Measurements from ENCODE around the gene DIP2C. TPM values are rescaled to one million over a fixed set of nuclear protein-coding genes. Genes with fewer than 3 reads are reported as not detected.

The DIP2C gene
- total RNA-seq, 2 donors from 2014 or later: 9.6 to 11.9 TPM

DNA sequence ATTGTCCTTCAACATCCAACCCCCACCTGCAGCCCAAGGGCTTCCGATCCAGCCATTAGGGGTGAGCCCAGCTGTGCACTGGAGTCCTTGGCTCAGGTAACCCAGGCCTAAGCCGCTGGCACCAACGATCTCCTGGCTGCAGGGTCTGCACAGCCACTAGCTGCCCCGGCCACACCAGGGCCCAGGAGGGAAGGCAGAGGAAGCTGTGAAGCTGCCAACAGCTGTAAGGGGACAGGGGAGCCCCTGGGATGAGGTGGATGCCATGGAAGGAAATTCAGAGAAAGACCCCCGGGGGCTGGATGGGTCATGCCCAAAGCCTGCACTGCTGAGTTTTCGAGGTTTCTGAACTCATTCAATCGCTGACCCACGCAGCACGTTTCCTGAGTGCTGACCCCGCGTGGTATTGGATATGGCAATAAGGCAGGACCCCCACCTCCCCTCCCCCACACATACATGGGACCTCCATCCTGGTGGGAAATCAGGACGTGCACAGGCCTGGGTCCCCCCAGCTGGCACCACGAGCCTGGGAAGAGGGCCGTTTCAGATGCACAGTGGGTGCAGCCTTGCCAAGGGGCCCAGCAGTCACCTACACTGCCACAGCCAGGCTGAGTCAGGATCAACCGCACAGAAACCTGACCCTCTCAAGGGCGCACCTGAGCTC lies 170.3 kb downstream of the DIP2C start:
- H3K27me3 ChIP-seq: no peaks in the 10 kb centered on the region
- no peak overlapping the region for H3K4me3 ChIP-seq
- 97 to 100% methylated on average over 4 to 15 of the region's 16 CpGs for WGBS, 2 donors
- TF ChIP-seq POLR2A (IDR thresholded peaks at IDR 0.05): no peak
- TF ChIP-seq, protein P1, sequence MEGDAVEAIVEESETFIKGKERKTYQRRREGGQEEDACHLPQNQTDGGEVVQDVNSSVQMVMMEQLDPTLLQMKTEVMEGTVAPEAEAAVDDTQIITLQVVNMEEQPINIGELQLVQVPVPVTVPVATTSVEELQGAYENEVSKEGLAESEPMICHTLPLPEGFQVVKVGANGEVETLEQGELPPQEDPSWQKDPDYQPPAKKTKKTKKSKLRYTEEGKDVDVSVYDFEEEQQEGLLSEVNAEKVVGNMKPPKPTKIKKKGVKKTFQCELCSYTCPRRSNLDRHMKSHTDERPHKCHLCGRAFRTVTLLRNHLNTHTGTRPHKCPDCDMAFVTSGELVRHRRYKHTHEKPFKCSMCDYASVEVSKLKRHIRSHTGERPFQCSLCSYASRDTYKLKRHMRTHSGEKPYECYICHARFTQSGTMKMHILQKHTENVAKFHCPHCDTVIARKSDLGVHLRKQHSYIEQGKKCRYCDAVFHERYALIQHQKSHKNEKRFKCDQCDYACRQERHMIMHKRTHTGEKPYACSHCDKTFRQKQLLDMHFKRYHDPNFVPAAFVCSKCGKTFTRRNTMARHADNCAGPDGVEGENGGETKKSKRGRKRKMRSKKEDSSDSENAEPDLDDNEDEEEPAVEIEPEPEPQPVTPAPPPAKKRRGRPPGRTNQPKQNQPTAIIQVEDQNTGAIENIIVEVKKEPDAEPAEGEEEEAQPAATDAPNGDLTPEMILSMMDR (IDR thresholded peaks at IDR 0.05): no peak
- H3K4me1 ChIP-seq: peaks cover 11% of the 10 kb centered on the region
- ATAC-seq: no peak
- no peak for DNase-seq
- H3K27ac ChIP-seq: no peak overlapping the region
- H3K36me3 ChIP-seq (replicated peaks in 1 of 2; ENCODE audit: insufficient read depth in 1 of 2, low read depth in 2 of 2): no peaks in the 10 kb centered on the region
- no peaks in the 10 kb centered on the region for H3K9me3 ChIP-seq
- intact Hi-C loops (cut with DNase I): no loop called here

DNA sequence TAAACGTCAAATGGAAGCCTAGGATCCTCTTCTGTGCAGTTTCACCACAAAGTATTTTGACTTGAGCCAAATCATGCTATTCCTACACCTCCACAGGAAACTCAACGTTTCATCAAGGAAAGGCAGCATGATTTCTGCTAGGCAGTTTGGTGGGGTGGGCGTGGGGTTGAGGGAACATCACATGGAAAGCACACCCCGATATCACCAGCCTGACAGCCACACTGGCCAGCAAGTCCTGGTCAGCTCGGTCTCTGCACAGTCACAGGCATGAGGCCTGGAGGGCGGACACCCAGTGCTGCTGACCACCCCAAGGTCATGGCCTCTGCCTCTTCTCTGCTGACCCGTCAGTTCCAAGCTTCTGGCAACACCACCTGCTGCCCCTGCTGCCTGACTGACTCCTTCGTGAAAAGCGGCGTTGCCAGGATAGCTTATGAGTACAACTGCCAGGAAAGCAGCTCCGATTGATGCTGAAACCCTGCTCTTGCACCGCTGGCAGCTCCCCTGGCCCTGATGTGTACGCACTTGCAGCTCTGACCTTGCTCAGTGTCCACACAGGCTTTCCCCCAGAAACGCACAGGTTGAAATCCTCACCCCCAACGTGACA lies 171.5 kb downstream of the DIP2C start:
- Histone ChIP-seq H3K36me3 (replicated peaks in 1 of 2; ENCODE audit: insufficient read depth in 1 of 2, low read depth in 2 of 2) (no peaks in the 10 kb centered on the region), H3K27ac (no peak overlapping the region), H3K4me1 (peaks cover 23% of the 10 kb centered on the region), H3K4me3 (no peak overlapping the region), H3K27me3 (no peaks in the 10 kb centered on the region), H3K9me3 (no peaks in the 10 kb centered on the region)
- DNase-seq (peak in 3 of 4 donors; percentile 44 to 63 (median 45)), ATAC-seq (no peak)
- TF ChIP-seq POLR2A (IDR thresholded peaks at IDR 0.05): no peak
- TF ChIP-seq, protein P1 (IDR thresholded peaks at IDR 0.05): no peak
- intact Hi-C loops (cut with DNase I): no loop called here
- 76 to 80% methylated on average over 7 to 15 of the region's 15 CpGs for WGBS, 2 donors

DNA sequence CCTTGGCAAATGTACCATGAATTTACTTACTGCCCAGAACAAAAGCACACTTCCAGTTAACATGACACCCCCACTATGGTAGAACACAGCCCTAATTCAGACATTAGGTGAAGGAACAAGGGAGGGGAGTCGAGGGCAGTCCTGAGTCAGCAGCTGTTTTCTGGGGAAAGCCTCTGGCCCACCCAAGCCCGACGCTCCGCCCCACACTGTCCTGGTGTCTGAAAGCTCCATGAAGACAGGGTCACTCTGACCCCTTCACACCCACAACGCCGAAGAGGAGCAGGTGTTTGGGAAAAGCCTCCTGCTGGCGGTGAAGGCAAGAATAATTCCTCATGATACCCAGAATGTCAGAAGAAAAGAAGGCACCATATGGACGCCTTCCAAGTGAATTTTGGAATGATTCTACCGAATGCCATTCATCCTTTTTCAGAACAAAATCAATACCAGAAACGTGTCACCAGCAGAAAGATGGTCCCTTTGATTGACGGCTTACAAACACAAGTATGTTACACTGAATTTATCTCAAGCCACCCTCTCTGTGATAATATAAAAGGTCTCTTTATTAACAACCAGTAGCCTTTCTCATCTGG lies 172.1 kb downstream of the DIP2C start:
- ATAC-seq: no peak
- 70 to 74% methylated on average over 11 of the region's 11 CpGs for WGBS, 2 donors
- no peak for DNase-seq
- H3K27me3 ChIP-seq: no peaks in the 10 kb centered on the region
- intact Hi-C loops (cut with DNase I): no loop called here
- no peak overlapping the region for H3K27ac ChIP-seq
- H3K4me1 ChIP-seq: peaks cover 23% of the 10 kb centered on the region
- TF ChIP-seq POLR2A (IDR thresholded peaks at IDR 0.05): no peak
- TF ChIP-seq, protein P1 (IDR thresholded peaks at IDR 0.05): no peak
- no peak overlapping the region for H3K4me3 ChIP-seq
- no peaks in the 10 kb centered on the region for H3K9me3 ChIP-seq
- no peaks in the 10 kb centered on the region for H3K36me3 ChIP-seq (replicated peaks in 1 of 2; ENCODE audit: insufficient read depth in 1 of 2, low read depth in 2 of 2)

DNA sequence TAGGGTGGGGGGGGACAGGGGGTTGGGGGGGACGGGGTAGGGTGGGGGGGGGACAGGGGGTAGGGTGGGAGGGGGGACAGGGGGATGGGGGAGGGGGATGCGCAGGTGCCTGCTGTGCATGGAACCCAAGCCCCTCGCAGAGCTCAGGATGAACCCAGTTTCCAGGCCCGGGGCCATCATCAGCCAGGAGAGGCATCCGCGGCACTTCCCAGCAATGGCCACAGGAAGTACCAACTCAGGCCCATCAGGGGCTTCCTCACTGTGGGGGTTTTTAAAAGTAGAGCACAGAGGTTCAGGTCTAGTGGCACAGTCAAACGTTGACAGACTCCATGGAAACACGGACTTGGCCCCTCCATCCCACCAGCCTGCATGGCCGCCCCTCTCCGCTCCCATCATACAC lies 172.7 kb downstream of the DIP2C start:
- Histone ChIP-seq H3K4me1 (peaks cover 24% of the 10 kb centered on the region), H3K27ac (no peak overlapping the region), H3K9me3 (no peaks in the 10 kb centered on the region), H3K36me3 (replicated peaks in 1 of 2; ENCODE audit: insufficient read depth in 1 of 2, low read depth in 2 of 2) (no peaks in the 10 kb centered on the region), H3K27me3 (no peaks in the 10 kb centered on the region), H3K4me3 (no peak overlapping the region)
- intact Hi-C loops (cut with DNase I): no loop called here
- TF ChIP-seq, protein P1 (IDR thresholded peaks at IDR 0.05): no peak
- no peak for TF ChIP-seq POLR2A (IDR thresholded peaks at IDR 0.05)
- ATAC-seq (no peak), DNase-seq (no peak)
- WGBS, 2 donors: 72 to 78% methylated on average over 9 to 10 of the region's 10 CpGs
